HG03045 (cell line): Measurements from ENCODE around the gene FSTL4.

ENCODE experiments used
- ATAC-seq: cut with Tn5 transposase; IDR thresholded peaks from one replicate; pipeline ENCODE4 v1.9.1; 2021; ENCODE audit warnings: mild to moderate bottlenecking, moderate library complexity; ENCODE audit not compliant: unreplicated experiment

The FSTL4 gene

DNA sequence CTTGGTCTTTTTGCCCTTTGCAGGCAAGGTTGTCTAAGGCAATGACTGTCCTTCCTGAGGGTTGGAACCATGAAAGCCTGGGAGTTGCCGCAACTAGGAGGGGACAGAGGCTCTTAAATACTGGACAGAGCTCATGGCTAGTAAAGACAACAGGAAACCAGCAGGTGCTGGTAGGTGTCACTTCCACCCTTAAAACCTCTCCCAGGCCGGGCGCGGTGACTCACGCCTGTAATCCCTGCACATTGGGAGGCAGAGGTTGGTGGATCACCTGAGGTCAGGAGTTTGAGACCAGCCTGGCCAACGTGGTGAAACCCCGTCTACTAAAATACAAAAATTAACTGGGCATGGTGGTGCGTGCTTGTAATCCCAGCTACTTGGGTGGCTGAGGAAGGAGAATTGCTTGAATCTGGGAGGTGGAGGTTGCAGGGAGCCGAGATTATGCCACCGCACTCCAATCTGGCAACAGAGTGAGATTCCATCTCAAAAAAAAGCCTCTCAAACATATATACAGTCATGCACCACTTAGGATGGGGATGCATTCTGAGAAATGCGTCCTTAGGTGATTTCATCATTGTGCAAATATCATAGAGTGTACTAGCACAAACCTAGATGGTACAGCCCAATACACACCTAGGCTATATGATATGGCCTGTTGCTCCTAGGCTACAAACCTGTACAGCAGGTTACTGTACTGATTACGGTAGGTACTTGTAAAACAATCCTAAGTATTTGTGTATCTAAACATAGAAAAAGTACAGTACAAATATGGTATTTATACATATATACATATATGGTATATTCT is 457.9 kb downstream of the FSTL4 start:
- no peak for ATAC-seq

- no peak for ATAC-seq
These were observed 461.3 kb downstream of the FSTL4 start for GRCh38 chr5:133150909-133151544.

- no peak for ATAC-seq
These were observed 463.0 kb downstream of the FSTL4 start for GRCh38 chr5:133149345-133149744.

DNA sequence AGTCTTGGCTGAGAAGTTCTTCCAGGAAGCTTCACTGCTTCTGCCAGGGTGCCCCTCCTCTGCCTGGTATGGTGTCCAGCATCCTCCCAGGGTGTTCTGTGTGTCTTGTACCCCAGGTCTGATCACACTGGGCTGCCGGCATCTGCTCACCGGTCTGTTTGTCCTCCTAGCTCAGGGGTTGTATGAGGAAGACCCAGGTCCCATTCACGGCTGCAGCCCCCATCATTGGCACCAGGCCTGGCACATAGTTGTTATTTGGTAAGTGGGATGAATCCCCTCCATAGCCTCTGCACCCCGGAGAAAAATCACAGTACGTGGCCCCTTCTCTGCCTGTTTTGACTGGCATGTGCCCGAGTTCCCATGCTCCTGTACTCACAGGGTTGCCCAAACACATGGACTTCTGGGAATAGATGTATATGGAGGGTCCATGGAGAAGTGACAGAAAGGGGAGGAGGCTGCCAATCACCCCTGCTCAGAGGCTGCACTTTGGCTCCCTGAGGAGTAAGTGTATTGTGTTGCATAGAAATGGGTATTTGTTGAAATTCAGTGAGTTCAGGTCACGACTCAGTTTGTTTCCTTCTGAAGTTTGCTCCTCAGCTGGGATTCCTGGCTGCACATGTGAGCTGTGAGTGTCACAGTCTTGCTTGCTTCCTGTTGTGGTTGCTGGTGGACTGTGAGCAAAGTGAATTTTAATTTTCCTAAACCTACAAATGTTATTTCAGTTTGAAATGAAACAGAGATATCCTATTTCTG is 464.4 kb downstream of the FSTL4 start:
- ATAC-seq: no peak

DNA sequence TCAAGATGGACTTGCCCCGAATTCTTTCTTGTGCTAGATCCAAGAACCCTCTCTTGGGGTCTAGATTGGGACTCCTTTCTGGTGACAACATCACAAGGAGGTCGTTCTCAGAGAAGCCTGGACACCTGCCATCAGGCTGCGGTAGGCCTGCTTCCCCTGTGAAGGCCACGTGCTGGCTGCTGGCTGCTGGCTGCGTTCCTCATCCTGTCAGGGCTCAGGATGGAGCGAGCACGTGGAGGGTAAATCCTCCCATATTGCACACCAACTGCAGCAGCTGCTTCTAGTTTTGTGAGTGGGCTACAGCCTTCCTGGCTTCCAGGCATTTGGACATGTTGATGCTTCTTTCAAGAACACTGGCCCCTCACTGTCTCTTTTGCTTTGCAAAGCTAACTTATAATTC is 464.9 kb downstream of the FSTL4 start:
- ATAC-seq: no peak
